HG03354 (cell line): Measurements from ENCODE around the gene ANKFN1.

Experiments
- ATAC-seq: cut with Tn5 transposase; IDR thresholded peaks from one replicate; pipeline ENCODE4 v1.9.1; 2021; ENCODE audit warnings: mild to moderate bottlenecking; ENCODE audit not compliant: unreplicated experiment, poor library complexity, severe bottlenecking

ANKFN1 gene

DNA sequence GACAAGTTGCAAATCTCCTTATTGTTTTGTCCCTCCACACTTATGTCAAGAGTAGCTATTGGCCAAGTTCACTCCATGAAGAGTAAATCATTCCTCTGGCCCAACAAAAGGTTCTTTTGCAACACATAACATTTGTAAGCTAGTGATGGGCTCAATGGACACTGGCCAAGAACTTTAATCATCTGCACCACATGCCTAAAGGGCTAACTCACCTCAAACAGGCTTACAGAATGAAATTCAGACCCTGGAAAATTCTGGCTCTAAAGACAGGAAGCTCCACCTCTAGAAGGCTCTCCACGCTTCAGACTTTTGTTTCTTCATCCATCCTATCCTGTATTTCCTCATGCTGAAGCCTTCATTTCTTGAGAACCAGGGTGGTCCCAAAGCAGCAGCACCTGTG, 10.9 kb upstream of the ANKFN1 start:
- no peak for ATAC-seq

DNA sequence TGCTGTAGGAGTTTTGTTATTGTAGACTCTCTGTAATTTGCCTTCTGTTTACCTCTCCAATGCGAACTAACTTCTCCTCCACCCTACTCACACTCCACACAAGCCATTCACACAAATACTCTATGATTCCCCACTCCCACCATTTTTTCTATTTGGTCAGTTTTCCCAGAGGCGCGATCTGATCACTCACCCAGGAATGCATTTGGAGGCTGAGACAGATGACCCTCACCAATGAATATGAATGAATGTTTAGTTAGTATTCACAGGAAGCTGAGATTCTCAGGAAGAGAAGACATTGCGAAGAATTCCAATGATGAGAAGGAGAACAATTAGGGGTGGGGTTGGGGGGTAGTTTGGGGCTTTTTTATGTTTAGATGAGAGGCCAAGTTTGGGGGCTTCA, 10.5 kb upstream of the ANKFN1 start:
- no peak for ATAC-seq

DNA sequence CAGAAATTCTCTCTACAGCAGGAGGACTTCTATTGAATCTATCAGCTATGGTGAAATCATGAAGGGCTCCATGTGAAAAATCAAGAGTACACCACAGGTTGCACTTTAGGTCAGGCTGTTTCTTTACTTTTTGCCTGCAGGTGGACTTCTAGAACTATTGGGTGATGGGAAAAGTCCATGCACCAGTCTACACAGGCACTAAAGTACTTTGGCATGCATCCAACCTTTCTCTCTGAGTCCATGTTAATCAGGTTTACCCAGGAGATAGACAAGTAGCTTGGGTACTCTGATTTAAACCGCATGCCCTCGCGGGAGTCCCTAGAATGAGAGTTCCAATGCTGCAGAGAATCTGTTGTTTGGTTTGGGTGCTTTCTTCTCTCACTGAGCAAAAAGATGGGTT, 9.1 kb upstream of the ANKFN1 start:
- ATAC-seq = no peak

DNA sequence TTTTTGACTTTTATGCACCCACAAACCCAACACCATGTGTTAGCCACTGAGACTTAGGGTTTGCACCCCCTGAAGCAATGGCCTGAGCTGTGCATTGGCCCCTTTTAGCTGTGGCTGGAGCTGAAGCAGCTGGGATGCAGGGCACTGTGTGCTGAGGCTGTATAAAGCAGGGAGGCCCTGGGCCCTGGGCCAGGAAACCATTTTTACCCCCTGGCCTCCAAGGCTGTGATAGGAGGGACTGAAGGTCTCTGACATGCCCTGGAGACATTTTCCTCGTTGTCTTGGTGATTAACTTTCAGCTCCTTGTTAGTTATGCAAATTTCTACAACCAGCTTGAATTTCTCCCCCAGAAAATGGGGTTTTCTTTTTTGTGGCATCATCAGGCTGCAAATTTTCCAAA, 6.7 kb upstream of the ANKFN1 start:
- no peak for ATAC-seq

DNA sequence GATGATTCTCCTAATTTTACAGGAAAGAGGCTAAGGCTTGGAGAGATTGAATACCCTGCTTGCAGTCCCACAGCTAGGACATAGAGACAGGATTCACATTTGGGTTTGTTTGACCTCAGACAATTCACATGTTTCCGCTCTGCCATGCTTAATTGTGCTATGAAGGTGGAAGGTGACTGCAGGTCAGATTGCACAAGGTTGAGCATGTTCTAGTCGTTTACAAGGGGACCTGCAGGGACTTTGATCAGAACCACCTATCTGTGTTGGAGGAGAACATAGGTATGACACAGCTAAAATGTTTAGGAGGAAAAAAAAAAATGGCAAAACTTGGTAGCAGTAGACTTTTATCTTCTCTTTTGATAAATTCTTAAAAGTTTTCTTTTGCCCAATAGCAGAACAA, 4.9 kb upstream of the ANKFN1 start:
- ATAC-seq = no peak

DNA sequence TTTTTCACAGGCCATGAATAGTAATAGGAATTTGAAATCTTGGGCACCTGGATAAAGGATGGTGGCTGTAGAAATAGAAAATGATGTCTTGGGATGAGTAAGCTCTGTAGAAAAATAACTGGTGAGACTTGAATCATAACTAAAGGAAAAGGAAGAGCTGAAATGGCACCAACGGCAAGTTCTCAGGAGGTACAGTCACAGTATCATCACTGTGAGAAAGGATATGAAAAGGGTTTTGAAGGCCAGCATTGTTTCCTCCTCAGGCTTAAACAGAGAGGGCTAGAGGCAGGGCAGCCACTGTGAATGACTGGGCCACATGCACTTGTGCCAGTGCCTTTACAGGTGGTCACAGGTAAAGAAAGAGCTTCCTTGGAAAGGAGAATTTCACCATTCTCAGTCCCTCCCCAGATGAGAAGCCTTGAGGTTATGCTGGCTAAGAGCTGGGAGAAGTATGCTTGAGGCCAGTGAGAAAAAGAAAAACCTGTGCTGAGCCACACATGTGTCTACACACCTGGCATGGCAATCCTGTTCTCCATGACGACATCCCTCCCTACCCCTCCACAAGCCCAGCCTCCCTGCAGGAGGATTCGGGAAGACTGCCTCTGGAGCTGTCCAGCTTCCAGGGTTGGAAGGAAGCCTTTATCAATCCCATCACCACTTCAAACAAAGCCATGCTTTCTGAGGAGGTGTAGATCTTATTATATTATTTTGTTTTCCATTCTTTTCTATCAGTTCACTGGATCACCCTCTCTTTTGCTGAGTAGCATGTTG, 3.8 kb upstream of the ANKFN1 start:
- no peak for ATAC-seq

DNA sequence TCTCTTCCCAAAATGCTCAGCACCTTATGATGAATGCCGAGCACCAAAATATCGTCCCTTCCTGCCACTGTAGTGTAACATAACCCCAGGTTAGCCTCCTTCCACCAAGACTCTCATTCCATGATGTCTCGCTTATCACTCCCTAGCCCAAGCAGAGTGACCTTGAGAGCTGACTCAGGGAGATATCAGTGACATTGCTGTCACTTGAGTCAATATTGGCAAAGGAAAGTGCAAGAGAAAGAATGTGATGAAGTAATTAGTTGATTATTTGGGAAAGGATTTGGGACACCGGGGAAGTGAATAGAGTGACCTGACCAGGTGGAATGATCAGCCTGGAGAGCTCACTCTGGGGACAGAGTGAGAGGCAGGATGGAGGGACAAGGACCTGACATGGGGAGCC, 2.6 kb upstream of the ANKFN1 start:
- no peak for ATAC-seq

DNA sequence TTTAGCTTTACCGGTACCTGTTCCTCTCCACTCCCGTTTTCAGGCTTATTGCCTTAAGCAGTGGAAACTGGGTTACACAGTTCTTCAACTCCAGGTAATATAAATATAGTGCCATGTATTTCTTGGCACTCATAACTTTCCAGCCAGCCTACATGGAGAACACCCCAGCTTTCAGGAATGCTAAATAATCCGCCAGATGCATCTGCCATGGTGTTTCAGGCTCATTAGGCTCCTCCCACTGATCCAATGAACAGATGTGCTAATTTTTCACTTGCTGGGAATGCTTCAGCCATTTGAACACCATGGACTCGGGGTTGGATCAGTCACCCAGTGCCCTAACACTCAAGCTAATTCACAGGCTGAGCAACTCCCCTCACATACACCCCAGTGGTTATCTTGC, 4.6 kb downstream of the ANKFN1 start:
- ATAC-seq = no peak

DNA sequence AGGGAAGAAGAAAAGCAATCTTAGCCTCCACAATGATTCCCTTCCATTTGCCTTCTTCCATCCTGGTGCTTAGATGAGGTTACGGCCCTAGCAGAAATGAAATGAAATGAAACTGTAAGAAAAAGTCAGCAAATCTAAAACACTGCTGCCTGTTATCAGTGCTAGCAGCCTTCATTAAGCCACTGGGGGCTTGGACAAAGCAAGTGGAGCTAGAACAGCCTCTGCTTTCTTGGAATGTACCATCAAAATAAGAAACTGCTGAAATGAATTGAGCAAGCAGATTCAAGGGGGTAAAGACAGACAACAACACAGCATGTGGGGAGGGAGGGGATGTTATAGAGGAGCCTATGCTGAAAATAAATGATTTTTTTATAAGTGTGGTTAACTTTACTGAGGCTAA, 5.1 kb downstream of the ANKFN1 start:
- ATAC-seq = no peak

DNA sequence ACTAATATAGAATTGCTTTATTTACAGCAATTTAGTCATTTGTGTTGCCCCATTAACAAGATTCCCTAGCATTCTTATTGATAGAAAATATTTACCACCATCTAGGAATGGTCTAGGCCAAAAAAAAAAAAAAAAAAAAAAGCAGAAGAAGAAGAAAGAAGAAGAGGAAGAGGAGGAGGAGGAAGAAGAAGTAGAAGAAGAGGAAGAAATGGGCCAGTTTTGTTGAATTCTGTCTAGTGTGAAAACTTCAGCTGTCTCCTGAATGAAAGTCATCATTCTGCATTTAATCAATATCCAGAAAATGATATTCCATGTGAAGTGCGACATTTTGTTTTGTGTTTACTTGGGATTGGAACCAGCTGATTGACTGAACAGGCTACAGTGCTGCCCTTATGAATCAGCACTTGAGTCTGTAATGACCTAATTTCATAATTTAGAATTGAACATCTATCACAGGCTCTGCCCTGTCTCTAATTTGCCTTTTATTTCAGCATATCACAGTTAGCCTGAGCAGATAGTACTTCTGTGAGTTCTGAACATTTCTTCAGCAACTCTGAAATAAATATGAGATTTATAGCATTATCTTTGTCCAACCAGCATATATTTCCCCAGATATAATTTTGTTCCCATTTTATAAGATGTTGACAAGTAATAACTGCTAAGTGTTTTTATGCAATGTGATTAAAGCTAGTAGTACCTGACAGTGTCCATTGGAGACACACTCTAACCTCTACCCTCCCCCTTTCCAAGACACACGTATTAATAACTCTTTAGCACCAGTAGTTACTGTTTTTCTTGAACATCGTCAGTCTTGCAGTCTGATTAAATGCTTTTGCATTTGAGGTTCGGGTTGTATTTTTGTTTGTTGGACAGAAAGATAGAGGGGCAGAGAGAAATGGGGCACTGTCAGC, 5.9 kb downstream of the ANKFN1 start:
- no peak for ATAC-seq

DNA sequence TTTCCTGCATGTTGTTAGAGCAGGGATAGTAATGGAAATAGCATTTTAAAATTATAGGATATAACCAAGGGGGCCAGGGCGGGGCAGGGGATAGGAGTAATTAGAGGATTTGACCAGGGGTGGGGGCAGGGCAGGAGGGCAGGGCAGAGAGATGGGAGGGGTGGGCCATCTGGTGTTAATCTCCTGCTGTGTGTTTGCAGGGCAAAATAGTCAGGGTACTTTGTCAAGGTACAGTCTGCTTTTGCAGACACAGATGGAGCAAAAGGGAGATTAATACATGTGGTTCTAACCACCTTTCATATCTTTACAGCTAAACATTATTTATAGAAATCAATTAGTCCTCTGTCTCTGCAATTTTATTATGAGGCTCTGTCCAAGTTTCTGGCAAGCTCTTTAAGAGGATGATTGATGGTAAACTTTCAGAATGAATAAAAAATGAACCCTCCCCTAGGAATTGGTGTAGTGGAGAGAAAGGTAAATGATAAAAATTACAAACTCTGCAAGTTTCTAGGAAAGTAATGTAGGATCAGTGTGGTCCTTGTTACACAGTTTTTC, 6.6 kb downstream of the ANKFN1 start:
- ATAC-seq = no peak

DNA sequence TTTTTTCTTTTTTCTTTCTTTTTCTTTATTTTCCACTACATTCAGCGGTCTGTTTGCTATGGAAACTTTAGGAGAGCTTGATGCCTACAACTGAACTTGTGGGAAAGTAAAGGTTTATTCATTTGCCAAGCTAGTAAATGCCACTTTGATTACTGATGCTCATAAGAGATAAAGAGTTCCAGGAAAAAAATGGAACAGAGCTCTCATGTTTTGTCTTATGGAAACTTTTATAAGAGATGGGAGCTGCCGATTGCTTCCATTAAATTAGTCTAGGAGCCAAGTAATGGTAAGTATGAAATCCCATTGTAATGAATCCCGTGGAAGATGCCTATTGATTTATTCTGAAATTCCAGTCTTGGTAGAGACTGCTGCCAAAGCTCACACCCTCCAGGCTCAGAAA, 7.1 kb downstream of the ANKFN1 start:
- ATAC-seq = no peak

DNA sequence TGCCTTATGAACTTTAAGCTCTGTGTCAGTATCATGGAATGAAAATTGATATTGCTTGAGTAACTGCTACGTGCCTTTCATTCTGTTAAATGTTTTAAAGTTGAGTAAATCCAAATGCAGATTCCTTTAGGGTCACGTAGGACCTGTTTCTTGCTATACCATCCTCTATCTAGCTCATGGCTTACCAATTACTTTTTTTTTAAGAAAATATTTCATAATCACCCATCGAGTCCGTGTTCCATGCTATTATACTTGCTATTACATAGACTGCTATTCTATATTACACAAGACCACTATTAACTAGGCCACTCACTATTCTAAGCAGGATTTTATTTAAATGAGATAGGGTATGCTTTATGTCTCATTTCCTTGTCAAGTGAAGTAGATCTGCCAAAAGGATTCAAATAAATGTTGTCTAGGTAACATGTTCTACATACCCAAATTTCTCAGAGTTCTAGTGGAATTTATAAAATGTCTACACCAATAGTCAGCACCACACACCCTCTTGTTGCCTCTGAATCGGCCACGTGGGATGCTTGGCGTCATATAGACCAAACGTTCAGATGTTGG, 11.9 kb downstream of the ANKFN1 start:
- ATAC-seq = no peak

DNA sequence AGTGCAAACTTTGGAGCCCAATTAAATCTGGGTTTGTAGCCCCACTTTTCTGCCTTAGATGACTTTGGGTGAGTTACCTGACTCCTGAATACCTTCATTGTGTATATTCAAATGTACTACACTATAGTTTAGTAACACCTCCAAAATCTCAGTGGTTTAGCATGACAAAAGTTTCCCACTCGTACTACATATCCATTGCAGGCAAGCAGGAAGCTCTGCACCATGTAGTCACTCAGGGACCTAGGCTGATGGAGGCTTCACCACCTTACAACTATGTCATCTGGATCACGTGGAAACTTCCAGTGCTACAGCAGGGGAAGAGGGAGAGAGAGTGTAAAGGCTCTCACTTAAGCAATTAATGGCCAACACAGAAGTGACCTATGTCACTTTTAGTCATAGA, 14.2 kb downstream of the ANKFN1 start:
- ATAC-seq = no peak

DNA sequence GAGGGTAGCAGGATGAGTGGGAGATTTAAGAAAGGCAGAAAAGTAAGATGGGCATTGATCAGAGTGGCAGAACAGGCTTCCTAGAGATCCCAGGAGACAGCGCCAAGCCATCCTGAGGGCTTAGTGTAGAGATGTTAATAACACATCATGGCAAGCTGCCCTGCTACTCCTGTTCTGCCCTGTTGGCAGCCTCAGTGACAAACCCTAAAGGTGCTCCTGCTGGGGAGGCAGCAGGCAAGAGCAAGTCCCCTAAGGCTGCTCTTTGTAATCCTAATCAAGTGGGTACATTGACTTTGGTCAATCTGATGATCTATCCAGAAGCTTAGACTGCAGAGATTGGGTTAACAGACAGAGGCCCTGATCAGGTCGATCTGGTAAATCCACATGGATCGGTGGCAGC, 16.3 kb downstream of the ANKFN1 start:
- ATAC-seq = no peak

DNA sequence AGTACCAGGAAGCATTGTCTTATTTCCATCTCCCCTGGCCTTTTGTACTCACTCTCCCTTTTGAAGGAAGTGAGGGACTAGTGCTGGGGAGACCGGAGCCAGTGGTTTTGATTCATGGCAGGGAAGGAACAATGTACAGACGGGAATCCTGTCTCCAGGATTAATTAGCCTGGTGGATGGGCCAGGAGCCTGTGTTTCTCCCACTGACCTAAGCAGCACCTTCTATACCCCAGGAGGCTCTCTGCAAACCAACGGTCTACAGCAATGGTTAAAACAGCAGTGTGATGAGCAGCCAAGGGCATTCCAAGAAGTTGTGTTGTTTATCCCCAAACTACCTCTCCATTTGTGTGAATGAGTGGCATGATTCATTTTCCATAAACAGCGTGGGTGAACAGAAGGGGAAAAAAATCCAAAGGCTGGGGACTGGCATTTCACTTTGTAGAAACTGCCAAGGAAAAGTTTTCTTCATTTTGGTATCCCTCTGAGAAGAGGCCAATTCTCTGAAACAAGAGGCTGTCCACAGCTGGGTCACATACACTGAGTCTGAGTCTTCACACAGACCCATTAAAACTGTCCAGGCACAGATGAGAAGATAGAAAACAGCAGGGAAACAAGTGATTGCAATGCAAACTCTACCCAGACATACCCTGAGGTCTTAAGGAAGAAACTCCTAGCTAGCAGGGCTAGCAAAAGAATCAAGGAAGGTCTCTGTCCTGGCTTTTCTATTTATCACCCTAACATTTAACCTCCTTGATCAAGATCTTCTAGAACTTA, 18.1 kb downstream of the ANKFN1 start:
- ATAC-seq = no peak

DNA sequence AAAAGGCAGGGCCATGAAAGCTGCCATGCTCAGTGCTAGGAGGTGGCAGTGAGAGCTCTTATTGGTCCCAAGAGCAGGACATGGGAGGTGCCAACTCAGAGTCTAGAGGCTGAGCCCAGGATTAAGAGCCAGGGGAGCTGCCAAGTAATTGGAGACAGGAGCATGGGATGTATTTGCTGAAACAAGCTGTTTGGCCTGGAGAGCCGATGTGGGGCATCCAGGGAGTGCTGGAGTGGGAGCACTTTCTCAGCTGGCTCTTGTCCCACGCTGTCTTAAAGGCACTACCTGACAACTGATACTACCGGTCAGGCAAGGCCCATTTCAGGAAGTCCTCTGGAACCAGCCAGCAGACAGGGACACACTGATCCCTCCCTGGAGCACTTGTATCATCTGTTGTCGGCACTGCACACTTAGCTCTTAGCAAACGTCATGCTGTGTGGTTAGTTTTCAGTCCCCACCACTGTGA, 19.3 kb downstream of the ANKFN1 start:
- ATAC-seq = no peak

DNA sequence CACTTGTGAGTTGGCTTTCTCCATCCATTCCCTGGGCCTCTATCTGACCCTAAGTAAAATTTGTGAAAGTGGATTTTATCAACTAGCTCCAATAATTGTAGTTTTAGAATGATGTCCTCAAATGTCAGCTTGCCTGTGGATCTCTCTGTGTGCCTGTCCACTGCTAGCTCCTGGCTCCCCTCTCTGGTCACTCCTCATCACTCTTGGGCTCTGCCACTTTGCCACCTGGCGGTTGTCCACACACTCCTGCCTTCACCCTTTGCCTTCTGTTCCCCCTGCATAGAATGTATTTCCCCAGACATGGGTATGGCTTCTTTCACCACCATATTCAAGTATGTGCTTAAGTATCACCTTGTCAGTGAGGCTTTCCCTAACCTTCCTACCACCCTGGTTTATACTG, 19.8 kb downstream of the ANKFN1 start:
- no peak for ATAC-seq

DNA sequence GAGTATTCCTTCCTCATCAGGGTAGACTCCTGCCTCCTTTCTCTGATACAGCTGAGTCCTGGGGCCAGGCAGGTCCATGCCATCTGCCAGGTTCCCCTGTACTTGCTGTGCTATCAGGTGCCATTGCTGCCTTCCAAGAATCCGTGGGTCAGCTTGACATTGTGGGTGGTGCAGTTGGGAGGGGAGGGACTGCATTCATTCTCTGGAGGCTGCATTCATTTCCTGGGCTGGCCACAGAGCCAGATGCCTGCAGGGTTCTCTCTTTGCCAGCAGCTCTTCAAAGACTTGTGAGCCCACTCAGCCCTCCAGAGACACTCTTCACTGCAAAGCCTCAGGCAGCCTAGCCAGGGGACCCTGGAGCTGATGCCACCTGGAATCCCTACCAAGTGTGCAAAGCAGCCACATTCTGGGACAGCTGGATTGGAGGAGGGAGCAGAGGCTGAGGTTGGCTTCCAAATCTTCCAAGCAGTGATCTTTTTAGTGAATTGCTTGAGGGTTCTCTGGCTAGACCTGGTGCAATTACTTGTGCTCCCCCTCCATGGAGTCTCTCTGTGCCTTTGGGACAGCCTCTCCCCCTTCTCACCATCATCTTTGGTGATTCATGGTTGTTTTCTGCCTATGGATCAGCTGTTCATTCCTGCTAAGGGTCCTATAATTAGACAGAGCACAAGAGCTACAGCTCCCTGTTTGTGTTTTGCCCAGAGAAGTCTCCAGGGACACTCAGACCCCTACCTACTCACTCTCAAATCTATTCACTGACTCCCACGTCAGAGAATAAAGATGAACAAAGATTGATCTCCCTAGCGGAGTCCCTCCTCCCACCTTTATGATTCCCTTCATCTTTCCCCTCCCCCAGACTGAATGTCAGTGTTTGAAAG, 20.9 kb downstream of the ANKFN1 start:
- no peak for ATAC-seq
